A673 (cell line): ENCODE measurements around the gene ZNF488. TPM values are rescaled to one million over a fixed set of nuclear protein-coding genes. Genes with fewer than 3 reads are reported as not detected.

Experiments used
- BruUV-seq: library from RNA; stranded (reverse); fragments of 400-500 nt; replicated peaks from 2 replicates; lab custom pipeline; 2021; lab: Mats Ljungman, UMichigan
- CTCF ChIA-PET: fragments of 300-600 bp; sonication (Branson Sonifier 250); formaldehyde crosslinking; loops from one replicate; lab custom pipeline; 2022; ENCODE audit warnings: antibody characterized with exemption; lab: Charles Lee
- POLR2A ChIA-PET: fragments of 300-600 bp; sonication (Branson Sonifier 250); formaldehyde crosslinking; loops from one replicate; lab custom pipeline; 2022; ENCODE audit warnings: antibody characterized with exemption; ENCODE audit not compliant: low non-redundant PET; lab: Charles Lee
- DNase-seq: peaks from one replicate; pipeline ENCODE4 v3.0.0-alpha.2; 2015; ENCODE audit warnings: low spot score
- H3K27ac ChIP-seq: fragments of 200-600 bp; sonication (generic); 2 replicates; pipeline ENCODE4 v1.5.1; 2016; ENCODE audit warnings: mixed run types, low read depth, mild to moderate bottlenecking, mixed read lengths, antibody characterized with exemption, low read length; ENCODE audit not compliant: poor library complexity, severe bottlenecking
- H3K27me3 ChIP-seq: fragments of 200-600 bp; sonication (generic); replicated peaks from 2 replicates; pipeline ENCODE4 v1.6.1; 2017; ENCODE audit warnings: mixed run types, low read depth, mild to moderate bottlenecking, mixed read lengths, antibody characterized with exemption, low read length; ENCODE audit not compliant: insufficient read depth, poor library complexity
- H3K36me3 ChIP-seq: fragments of 200-600 bp; sonication (generic); 2 replicates; pipeline ENCODE4 v1.6.1; 2016; ENCODE audit warnings: mixed run types, mild to moderate bottlenecking, mixed read lengths, antibody characterized with exemption, low read length; ENCODE audit not compliant: insufficient read depth, poor library complexity, severe bottlenecking
- H3K4me1 ChIP-seq: fragments of 200-600 bp; sonication (generic); 2 replicates; pipeline ENCODE4 v1.6.1; 2017; ENCODE audit warnings: mixed run types, mild to moderate bottlenecking, mixed read lengths, antibody characterized with exemption, low read length; ENCODE audit not compliant: insufficient read depth, poor library complexity, severe bottlenecking
- H3K4me3 ChIP-seq: fragments of 200-600 bp; sonication (generic); 2 replicates; pipeline ENCODE4 v1.5.1; 2016; ENCODE audit warnings: low read depth, mixed run types, mild to moderate bottlenecking, mixed read lengths, low read length; ENCODE audit not compliant: poor library complexity, severe bottlenecking
- H3K9me3 ChIP-seq: fragments of 200-600 bp; sonication (generic); 2 replicates; pipeline ENCODE4 v1.6.1; 2016; ENCODE audit warnings: mixed run types, low read depth, mild to moderate bottlenecking, mixed read lengths, antibody characterized with exemption, low read length; ENCODE audit not compliant: poor library complexity, severe bottlenecking
- CTCF ChIP-seq: fragments of 300-800, 200-600 bp; sonication (generic); conservative IDR thresholded peaks from 2 replicates; pipeline ENCODE4 v1.5.1; 2017; ENCODE audit warnings: low read depth, mild to moderate bottlenecking, antibody characterized with exemption, low read length, moderate library complexity, mixed read lengths
- EZH2 ChIP-seq: fragments of 200-600 bp; sonication (generic); IDR thresholded peaks from 2 replicates; pipeline ENCODE4 v1.6.1; 2017; ENCODE audit warnings: borderline replicate concordance, low read depth, mild to moderate bottlenecking, mixed read lengths, antibody characterized with exemption, low read length; ENCODE audit not compliant: poor library complexity, severe bottlenecking
- intact Hi-C: fragments of 100-400 bp; cut with micrococcal nuclease; formaldehyde crosslinking; loops from one replicate; pipeline ENCODE4 v1.10.0; 2022; ENCODE audit not compliant: unreplicated experiment
- total RNA-seq: library from RNA; stranded (reverse); gene quantifications from 2 replicates; pipeline ENCODE4 v1.2.3, GENCODE V29; 2021

ZNF488 gene
- total RNA-seq, 1 experiment from 2014 or later, result 0.09 TPM

DNA sequence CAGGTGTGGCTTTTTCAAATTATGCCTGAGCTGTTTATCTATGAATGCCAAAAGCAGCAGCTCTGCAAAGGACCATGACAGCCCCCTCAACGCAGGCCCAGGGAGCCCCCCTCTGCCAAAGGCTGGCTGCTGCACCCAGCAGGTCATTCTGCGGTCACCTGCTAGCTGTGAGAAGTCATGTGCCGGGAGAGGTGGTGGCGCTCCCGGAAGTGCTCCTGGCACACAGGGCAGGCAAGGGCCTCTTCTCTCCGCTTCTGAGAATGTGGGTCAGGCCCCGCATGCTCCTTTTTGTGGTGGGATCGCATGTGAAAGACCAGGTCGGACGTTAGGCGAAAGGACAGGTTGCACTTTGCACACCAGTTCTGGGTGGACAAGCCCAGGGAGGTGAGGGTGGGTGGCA is 16.4 kb downstream of the ZNF488 start:
- ChIA-PET POLR2A (no interaction called here), CTCF (no interaction called here)
- Histone ChIP-seq H3K27me3 (no peaks in the 10 kb centered on the region), H3K4me3 (no peak overlapping the region), H3K9me3 (no peaks in the 10 kb centered on the region), H3K27ac (no peak overlapping the region), H3K4me1 (no peaks in the 10 kb centered on the region), H3K36me3 (no peaks in the 10 kb centered on the region)
- TF ChIP-seq CTCF (no peak), EZH2 (no peak)
- intact Hi-C loops, result no loop called here
- no peak for DNase-seq
- BruUV-seq, result no TSS peak

DNA sequence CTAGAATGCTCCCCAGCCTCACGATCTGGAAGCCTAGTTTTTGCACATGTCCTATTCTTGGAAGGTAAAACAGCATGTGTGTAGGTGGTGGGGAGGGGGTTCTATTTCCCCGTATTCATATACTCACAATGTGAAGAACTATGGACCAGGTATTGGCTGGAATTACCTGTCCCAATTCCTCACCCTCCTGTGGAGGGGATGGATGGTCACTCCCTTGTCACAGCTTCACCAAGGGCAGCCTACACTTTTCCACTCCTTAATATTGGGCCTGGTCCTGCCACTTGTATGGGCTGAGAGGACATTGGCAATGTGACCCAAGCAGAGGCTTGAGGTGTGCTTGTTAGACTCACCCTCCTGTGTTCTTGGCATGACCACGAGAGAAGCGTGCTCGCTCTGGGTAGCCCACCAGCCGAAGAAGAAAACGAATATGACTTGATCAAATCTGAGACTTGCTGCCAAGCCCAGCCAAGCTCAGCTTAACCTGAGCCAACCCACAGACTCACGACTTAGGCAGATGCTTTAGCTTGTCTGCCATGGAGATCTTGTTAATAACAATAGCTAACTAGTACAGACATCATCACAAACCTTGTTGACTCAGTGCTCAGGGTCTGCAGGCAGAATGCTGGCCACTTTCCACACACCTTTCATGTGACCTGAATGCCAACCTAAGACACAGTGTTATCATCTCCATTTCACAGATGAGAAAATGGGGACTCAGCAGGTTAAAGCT is 17.2 kb downstream of the ZNF488 start:
- no TSS peak for BruUV-seq
- Histone ChIP-seq H3K27ac (no peak overlapping the region), H3K4me3 (no peak overlapping the region), H3K9me3 (no peaks in the 10 kb centered on the region), H3K36me3 (no peaks in the 10 kb centered on the region), H3K27me3 (no peaks in the 10 kb centered on the region), H3K4me1 (no peaks in the 10 kb centered on the region)
- ChIA-PET CTCF (no interaction called here), POLR2A (no interaction called here)
- intact Hi-C loops, result no loop called here
- TF ChIP-seq EZH2, result no peak
- no peak for TF ChIP-seq CTCF
- DNase-seq, result no peak

DNA sequence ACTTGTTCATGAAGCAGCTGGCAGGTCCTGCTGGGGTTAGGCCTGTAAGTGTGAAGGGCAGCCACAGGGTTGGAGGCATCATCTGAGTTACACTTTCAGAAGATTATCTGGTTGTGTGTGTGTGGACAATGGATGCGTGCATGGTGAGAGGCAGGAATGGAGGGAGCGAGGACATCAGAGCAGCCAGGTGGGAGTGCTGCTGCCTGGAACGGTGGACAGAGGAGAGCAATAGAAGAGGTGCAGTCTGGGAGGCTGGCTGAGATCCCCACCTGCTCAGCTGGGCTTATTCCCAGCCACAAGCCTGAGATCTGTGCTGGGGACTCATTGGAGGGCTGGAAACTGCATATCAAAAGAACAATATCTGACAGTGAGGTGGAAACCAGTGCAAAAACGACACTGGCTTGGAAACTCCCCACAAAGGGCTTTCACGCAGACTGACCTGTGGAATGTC is 17.9 kb downstream of the ZNF488 start:
- ChIA-PET CTCF (no interaction called here), POLR2A (no interaction called here)
- intact Hi-C loops, result no loop called here
- H3K27ac ChIP-seq, result no peak overlapping the region
- H3K36me3 ChIP-seq, result no peaks in the 10 kb centered on the region
- TF ChIP-seq CTCF (no peak), EZH2 (no peak)
- no peaks in the 10 kb centered on the region for H3K9me3 ChIP-seq
- H3K4me1 ChIP-seq, result no peaks in the 10 kb centered on the region
- no peaks in the 10 kb centered on the region for H3K27me3 ChIP-seq
- BruUV-seq, result no TSS peak
- DNase-seq, result no peak
- no peak overlapping the region for H3K4me3 ChIP-seq
